ENCODE results near the gene DDR1. TPM values are rescaled to one million over a fixed set of nuclear protein-coding genes. Genes with fewer than 3 reads are reported as not detected.

DDR1 gene
- total and polyA plus RNA-seq, 2 donors from 2014 or later: 95.8 to 362 TPM

DNA sequence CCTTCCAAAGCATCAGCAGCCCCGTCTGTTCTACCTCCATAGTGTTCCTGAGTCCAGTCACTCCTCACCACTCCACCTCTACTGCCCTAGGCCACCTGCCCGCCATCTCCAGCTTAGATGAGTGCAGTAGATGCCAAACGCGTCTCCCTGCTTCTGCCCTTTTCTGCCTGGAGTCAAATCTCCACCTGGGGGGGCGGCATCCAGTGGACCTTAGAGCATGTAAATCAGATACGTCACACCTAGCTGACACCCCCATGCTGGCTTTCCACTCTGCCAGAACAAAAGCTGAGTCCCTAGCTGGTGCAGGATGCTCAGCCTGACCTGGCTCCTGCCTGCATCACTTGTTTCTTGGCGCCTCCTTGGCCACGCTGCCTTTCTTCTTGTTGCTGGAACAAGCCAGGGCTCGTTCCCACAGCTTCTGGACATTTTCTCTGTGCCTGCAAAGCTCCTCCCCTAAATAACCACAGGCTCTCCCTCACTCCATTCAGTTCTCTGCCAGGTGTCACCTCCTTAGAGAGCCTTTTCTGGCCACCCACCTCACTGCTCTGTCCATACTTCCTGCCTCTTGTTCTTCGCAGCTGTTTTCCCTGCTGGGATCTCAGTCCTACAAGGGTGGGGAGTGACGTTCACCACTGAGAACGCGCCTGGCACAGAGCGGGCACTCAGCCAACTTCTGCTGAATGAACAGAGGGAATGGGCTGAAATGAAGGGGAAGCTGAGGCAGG, 5.8 kb downstream of the DDR1 start:
- peak in 1 of 5 donors; percentile 32 for DNase-seq
- H3K4me3 ChIP-seq (ENCODE audit: low read length in 3 of 3): no peak overlapping the region
- H3K36me3 ChIP-seq (ENCODE audit: control insufficient read depth in 2 of 3, insufficient read depth in 3 of 3, low read length in 3 of 3): peaks cover 7 to 36% (median 18%) of the 10 kb centered on the region in 3 donors
- H3K27me3 ChIP-seq (ENCODE audit: control insufficient read depth, insufficient read depth, low read length): no peaks in the 10 kb centered on the region
- no peaks in the 10 kb centered on the region for H3K9me3 ChIP-seq (ENCODE audit: control insufficient read depth in 2 of 3, insufficient read depth in 1 of 3, low read length in 3 of 3)
- H3K4me1 ChIP-seq (ENCODE audit: control insufficient read depth in 2 of 3, insufficient read depth in 2 of 3, low read depth in 1 of 3, low read length in 3 of 3): peaks cover 3 to 19% (median 11%) of the 10 kb centered on the region in 3 donors
- H3K9ac ChIP-seq (ENCODE audit: low read length in 3 of 3): no peak overlapping the region
- intact Hi-C loops (cut with DNase I): loop anchor here (10.0 kb wide), 1 partner anchor 155 kb away; no protein-coding TSS in a partner anchor
- FAIRE-seq: no peak
- H3K27ac ChIP-seq (ENCODE audit: low read depth in 2 of 2, low read length in 2 of 2): no peak overlapping the region
- TF ChIP-seq, protein P1, sequence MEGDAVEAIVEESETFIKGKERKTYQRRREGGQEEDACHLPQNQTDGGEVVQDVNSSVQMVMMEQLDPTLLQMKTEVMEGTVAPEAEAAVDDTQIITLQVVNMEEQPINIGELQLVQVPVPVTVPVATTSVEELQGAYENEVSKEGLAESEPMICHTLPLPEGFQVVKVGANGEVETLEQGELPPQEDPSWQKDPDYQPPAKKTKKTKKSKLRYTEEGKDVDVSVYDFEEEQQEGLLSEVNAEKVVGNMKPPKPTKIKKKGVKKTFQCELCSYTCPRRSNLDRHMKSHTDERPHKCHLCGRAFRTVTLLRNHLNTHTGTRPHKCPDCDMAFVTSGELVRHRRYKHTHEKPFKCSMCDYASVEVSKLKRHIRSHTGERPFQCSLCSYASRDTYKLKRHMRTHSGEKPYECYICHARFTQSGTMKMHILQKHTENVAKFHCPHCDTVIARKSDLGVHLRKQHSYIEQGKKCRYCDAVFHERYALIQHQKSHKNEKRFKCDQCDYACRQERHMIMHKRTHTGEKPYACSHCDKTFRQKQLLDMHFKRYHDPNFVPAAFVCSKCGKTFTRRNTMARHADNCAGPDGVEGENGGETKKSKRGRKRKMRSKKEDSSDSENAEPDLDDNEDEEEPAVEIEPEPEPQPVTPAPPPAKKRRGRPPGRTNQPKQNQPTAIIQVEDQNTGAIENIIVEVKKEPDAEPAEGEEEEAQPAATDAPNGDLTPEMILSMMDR (IDR thresholded peaks at IDR 0.05; ENCODE audit: borderline replicate concordance, extremely low read depth, insufficient read depth): no peak

- Histone ChIP-seq H3K36me3 (ENCODE audit: control insufficient read depth in 2 of 3, insufficient read depth in 3 of 3, low read length in 3 of 3) (peaks cover 8 to 37% (median 20%) of the 10 kb centered on the region in 3 donors), H3K27ac (ENCODE audit: low read depth in 2 of 2, low read length in 2 of 2) (no peak overlapping the region), H3K4me1 (ENCODE audit: control insufficient read depth in 2 of 3, insufficient read depth in 2 of 3, low read depth in 1 of 3, low read length in 3 of 3) (peaks cover 3 to 12% (median 4%) of the 10 kb centered on the region in 3 donors), H3K9ac (ENCODE audit: low read length in 3 of 3) (no peak overlapping the region), H3K4me3 (ENCODE audit: low read length in 3 of 3) (no peak overlapping the region), H3K9me3 (ENCODE audit: control insufficient read depth in 2 of 3, insufficient read depth in 1 of 3, low read length in 3 of 3) (no peaks in the 10 kb centered on the region), H3K27me3 (ENCODE audit: control insufficient read depth, insufficient read depth, low read length) (no peaks in the 10 kb centered on the region)
- intact Hi-C loops (cut with DNase I): no loop called here
- peak in 1 of 5 donors; percentile 28 for DNase-seq
- no peak for FAIRE-seq
- TF ChIP-seq, protein P1 (IDR thresholded peaks at IDR 0.05; ENCODE audit: borderline replicate concordance, extremely low read depth, insufficient read depth): no peak
Measured at GRCh38 chr6:30890646-30891449, 6.5 kb downstream of the DDR1 start.

DNA sequence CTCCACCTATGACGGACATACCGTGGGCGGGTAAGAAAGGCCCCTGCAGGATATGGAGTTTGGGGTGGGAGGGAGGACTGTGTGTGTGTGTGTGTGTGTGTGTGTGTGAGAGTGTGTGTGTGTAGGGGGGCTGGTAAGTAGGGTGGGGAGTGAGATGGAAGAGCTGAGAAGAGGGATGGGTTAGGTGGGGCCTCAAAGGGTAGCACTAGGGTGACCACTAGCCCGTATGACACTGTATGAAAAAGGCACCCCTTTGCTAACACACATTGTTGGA, 7.1 kb downstream of the DDR1 start:
- peaks cover 8 to 37% (median 20%) of the 10 kb centered on the region in 3 donors for H3K36me3 ChIP-seq (ENCODE audit: control insufficient read depth in 2 of 3, insufficient read depth in 3 of 3, low read length in 3 of 3)
- TF ChIP-seq, protein P1 (IDR thresholded peaks at IDR 0.05; ENCODE audit: borderline replicate concordance, extremely low read depth, insufficient read depth): no peak
- H3K27me3 ChIP-seq (ENCODE audit: control insufficient read depth, insufficient read depth, low read length): no peaks in the 10 kb centered on the region
- no peak overlapping the region for H3K9ac ChIP-seq (ENCODE audit: low read length in 3 of 3)
- FAIRE-seq (no peak), DNase-seq (no peak)
- no peak overlapping the region for H3K27ac ChIP-seq (ENCODE audit: low read depth in 2 of 2, low read length in 2 of 2)
- intact Hi-C loops (cut with DNase I): no loop called here
- no peaks in the 10 kb centered on the region for H3K9me3 ChIP-seq (ENCODE audit: control insufficient read depth in 2 of 3, insufficient read depth in 1 of 3, low read length in 3 of 3)
- peaks cover 0 to 6% (median 3%) of the 10 kb centered on the region in 3 donors for H3K4me1 ChIP-seq (ENCODE audit: control insufficient read depth in 2 of 3, insufficient read depth in 2 of 3, low read depth in 1 of 3, low read length in 3 of 3)
- no peak overlapping the region for H3K4me3 ChIP-seq (ENCODE audit: low read length in 3 of 3)
